B cell (primary cell): ENCODE results near the gene CHD6.

Experiments
- EZH2 ChIP-seq: IDR thresholded peaks from 2 replicates; pipeline ENCODE4 v1.6.1; 2012; ENCODE audit warnings: borderline replicate concordance, low read depth, mild to moderate bottlenecking, moderate library complexity, low read length; ENCODE audit not compliant: insufficient read depth, poor library complexity, severe bottlenecking
- TF ChIP-seq, protein P1 (sequence below): fragments of 200-600 bp; IDR thresholded peaks from one replicate; pipeline ENCODE4 v1.8.0; 2022; ENCODE audit warnings: antibody characterized with exemption, mild to moderate bottlenecking

DNA sequence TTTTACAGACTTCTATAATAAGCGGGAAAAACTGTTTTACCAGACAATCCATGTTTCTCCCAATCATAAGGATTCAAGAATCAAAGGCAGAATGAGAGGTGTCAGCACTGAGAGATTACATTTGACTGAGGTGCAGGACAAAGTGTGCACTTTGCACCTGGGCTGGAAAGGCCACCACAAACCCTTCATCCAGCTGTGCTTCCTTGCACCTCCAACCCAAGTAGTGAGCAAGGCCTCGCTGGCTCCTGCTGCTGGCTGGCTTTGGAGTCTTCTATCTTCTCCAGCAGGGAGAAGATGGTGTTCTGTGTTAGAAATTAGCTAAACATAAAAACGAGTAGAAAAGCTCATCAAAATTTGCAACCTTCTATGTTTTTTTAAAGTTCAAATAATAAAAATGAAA lies 77.7 kb downstream of the CHD6 start:
- TF ChIP-seq, protein P1, sequence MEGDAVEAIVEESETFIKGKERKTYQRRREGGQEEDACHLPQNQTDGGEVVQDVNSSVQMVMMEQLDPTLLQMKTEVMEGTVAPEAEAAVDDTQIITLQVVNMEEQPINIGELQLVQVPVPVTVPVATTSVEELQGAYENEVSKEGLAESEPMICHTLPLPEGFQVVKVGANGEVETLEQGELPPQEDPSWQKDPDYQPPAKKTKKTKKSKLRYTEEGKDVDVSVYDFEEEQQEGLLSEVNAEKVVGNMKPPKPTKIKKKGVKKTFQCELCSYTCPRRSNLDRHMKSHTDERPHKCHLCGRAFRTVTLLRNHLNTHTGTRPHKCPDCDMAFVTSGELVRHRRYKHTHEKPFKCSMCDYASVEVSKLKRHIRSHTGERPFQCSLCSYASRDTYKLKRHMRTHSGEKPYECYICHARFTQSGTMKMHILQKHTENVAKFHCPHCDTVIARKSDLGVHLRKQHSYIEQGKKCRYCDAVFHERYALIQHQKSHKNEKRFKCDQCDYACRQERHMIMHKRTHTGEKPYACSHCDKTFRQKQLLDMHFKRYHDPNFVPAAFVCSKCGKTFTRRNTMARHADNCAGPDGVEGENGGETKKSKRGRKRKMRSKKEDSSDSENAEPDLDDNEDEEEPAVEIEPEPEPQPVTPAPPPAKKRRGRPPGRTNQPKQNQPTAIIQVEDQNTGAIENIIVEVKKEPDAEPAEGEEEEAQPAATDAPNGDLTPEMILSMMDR: no peak
- no peak for TF ChIP-seq EZH2
